Globus pallidus (tissue), 1 donor: ENCODE results near the gene FOXJ1.
A peak's percentile ranks its signal among the peaks of the same experiment; 100 is the strongest.

Source experiments
- DNase-seq: peaks from one replicate; pipeline ENCODE4 v3.0.0-alpha.2; 2015; ENCODE audit warnings: low spot score

FOXJ1 gene

DNA sequence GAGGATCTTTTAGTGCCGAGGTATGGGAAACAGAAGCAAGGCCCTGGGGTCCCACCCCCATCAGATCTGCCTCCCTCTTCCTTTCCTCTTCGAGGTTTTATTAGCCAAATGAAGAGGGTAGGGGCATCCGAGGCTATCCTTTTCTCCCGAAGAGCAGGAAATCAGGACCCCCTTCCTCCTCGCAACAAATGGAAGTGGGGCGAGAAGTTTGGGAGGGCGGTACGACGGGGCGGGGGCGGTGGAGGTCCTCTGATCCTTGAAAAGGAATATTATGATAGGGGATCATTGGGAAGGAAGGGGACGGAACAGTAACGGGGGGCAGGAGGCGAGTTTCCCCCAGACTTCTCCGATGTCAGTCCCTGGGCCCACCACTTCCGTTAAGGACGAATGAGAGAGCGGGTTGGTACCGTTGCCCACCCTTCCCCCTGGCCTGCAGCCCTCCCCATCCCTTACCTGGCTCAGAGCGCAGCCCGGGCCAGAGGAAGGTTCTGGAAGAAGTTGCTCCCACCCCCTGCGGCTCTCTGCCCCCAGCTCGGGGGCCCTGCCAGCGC is 309 bp downstream of the FOXJ1 start:
- DNase-seq, result no peak

DNA sequence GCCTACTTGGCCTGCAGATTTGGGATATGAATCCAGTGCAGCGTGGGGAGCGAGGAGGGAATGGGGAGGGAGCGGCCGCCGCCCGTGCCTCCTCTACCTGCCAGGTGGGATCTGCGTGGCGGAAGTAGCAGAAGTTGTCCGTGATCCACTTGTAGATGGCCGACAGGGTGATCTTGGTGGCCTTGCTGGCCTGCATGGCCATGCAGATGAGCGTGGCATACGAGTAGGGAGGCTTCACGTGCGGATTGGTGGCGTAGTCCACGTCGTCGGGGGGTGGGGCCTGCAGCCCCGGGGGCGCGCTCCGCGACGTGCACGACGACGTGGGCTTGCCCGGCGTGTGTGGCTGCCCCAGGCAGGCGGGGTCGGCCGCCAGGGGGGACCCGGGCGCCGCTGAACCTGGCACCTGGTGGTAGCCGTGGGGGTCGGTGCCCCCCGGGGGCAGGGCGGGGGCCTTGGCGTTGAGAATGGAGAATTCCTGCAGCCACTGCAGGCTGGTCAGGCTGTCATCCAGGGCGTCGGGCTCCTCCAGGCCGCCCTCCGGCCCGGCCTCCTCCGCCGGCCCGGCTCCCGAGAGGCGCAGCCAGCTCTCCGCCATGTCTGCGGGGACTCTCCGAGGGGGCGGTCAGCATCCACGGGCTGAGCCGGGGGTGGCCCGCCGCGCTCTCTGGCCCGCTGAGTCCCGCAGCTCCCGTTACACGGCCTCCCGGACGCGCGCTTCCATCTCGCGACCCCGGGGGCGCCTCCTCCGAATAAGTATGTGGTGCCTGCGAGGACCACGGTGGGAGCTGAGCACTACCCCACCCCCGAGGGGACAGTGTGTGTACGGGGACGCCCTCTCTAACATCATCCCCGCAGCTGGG is 1.0 kb downstream of the FOXJ1 start:
- DNase-seq, result no peak

DNA sequence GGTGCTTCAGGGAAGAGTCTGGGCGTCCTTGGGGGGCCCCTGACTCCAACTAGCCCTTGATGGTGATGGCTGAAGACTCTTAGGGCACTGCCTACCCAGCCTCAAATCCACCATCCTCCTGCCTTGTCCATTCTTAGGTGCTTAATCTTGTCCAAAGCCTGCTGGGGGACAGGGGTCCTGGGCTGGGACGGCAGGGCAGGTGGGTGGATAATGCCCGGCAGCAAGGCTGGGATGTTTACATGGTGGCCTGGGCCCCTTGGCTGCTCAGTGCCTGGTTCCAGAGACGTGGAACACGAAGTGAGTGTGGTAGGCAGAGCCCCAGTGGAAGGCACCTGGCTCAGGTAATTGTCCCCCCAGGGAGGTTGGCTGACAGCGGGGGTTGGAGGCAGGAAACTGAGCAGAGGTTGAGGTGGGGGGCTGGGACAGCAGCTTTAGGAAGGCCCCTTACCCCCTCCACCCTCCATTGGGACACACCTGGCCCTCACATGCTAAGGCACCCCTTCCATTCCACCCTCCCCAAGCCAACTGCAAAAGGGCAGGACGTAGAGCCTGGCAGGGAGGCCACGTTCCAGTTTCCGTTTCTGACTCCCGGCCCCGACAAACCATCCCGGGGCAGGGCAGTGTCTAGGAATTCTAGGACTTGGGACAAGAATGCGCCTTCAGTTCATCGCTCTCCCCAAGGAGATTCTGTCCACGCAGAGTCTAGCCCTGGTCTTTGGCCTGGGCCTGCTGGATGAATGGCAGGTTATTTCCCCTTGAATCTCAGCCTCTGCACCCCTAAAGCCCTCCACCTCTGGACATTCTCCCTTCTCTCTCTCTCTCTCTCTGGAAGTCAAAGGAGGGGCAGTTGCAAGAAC is 1.9 kb downstream of the FOXJ1 start:
- DNase-seq, result no peak

DNA sequence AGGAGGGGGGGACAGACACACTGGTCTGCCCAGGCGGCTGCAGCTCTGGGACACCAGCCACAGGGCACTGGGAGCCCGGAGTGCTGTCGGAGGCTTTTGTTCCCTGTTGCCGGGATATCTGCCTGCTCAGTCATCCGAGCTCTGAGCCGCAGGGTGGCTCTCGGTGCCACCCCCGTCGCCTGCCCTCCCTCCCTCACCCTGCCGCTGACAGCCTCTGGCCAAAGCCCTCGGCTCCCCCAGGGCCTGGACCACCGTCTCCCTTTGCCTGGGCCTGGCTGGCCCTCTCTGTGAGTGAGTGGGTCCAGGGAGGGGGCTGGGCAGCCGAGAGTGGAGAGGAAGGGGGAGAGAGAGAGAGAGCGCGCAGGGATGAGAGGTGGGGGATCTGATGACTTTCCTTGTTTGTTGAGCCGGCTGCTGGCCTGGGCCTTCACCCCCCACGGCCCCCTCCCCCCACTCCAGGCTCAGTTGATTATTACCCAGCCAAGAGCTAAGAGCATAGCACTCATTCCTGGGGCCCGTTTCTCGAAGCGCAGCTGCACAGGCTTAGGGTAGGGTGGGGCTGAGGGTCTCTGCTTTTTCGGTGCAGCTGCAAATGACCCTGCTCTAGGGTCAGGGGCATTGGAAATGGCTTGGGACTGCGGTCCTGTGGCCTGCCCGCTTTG is 2.7 kb downstream of the FOXJ1 start:
- DNase-seq, result peak; percentile 75

DNA sequence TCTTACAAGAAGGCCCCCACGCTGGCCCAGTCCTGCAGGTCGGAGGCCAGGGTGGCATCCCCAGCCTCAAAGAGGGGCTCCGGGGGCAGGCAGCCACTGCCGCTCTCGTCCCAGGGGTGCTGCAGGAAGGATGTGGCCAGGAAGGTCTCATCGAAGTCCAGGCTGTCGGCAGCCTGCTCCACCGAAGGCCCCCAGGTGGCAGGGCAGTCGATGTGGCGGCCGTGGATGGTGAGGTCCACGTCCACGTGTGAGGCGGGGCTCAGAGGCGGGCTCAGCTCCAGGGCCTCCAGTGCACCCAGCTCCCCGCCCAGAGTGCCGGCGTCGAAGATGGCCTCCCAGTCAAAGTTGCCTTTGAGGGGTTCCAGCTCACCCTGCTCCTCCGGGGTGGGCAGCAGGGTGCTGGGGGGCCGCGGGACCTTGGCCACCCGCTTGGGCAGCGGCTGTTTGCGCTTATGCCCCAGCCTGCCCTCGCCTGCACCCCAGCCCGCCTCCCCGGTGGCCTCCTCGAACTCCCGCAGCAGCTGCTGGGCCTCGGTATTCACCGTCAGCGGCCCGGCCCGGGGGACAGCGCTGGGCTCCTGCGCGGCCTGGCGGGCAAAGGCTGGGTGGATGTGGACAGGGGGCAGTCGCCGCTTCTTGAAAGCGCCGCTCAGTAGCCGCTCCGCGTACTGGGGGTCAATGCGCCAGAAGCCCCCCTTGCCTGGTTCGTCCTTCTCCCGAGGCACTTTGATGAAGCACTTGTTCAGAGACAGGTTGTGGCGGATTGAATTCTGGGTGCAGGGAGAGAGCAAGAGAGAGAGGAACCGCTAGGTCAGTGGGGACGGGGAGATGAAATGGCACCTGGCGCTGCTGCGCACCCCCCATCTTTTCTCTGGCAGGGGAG is 3.5 kb downstream of the FOXJ1 start:
- DNase-seq, result no peak

DNA sequence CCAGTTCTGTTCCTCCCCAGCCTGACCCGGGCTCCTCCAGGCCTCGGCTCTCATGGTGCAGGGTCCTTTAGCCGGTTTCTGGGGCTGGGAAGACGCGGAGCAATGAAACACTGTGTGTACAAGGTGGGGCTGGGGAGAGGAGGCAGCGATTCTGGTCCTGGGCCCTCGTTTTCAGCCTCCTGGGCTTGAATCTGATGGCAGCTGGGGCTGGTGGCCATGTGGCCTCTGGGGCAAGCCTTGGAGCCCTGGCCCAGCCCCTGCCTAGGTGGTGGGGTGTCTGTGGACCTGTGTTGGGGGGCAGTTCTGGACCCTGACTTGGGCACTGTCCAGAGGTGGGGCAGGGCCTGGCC is 4.1 kb downstream of the FOXJ1 start:
- DNase-seq, result no peak

DNA sequence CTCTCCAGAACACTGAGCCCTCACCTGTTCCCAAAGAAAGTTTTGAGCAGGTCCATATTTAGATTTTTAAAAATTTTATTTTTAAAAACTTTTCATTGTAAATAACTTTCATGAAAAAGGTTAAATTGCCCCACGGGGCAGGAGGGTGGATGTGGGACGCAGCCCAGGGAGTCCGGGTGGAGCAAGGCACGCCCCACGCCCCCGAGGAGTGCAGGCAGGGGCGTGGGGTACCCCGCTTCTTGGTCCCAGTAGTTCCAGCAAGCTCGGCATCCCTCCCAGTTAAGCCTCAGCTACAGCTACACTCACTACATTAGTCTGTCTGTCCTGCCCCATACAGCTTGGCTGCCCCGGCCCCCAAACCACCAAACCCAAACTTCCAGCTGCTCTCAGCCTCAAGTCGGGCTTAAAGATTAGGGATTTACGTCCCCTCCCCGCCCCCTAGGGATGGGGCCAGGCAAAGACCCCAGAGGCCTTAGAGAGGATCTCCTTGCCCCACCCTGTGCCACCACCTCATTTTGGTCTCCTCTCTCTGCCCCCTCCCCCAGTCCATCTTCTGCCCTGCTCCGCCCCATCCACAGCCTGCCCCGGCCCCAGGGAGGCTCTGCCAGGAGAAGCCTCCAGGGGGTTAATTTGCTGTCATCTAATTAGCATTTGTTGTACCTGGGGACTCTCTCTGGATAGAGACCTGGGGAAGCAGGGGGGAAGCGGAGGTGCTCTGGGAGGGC is 4.6 kb downstream of the FOXJ1 start:
- DNase-seq, result no peak

DNA sequence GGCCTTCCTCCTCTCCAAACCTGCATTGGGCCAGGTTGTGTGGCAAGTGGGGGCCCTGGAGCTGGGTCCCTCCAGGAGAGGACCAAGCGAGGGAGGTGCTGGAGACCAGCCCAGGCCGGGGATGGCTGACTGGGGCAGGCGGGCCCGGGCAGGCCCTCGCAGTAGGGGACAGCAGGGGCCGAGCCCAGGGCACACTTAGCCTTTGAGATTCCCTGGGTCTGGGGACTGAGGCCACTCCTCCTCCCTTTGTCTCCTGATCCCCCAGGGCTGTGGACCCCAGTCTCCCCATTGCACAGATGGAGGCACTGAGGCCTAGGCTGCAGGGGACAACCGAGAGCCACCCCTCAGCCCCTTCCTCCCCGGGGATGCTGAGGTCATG is 5.2 kb downstream of the FOXJ1 start:
- no peak for DNase-seq

DNA sequence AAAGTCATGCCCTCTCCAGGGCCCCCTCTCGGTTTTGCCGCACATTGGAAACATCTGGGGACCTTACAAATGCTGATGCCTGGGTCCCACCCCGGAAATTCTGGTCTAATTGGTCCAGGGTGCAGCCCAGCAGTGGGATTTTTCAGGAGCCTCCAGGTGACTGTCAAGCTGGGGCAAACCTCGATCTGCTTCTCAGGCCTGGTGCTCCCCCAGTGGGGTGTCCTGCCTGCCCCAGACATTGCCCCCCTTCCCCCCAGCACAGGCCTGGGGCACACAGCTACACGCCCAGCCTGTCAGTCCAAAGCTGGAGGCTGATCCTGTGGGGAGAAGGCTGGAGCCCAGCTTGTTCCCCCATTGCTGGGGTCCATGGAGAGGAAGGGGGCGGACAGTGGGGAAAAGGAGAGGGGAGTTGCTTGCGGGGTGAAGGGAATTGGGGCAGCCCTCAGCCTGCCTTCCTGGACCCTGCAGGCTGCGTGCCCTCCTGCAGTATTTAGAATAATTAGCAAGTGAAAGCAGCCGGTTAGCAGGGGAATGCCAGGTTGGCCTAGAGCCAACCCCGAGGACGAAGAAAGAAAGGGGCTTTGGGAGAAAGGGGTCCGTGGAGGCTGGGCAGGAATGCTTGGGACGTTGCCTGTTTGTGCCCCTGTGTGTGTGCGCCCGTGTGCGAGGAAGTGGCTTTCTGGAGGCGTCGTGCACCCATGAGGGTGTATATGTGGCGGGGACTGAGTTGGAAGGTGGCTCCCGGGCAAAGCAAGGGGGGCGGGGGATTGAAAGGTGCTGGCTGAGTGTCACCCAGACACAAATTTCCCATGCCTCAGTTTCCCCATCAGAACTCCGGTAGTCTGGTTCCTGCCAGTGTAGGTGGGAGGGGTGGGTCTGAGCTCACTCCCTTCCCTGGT is 5.9 kb downstream of the FOXJ1 start:
- no peak for DNase-seq

DNA sequence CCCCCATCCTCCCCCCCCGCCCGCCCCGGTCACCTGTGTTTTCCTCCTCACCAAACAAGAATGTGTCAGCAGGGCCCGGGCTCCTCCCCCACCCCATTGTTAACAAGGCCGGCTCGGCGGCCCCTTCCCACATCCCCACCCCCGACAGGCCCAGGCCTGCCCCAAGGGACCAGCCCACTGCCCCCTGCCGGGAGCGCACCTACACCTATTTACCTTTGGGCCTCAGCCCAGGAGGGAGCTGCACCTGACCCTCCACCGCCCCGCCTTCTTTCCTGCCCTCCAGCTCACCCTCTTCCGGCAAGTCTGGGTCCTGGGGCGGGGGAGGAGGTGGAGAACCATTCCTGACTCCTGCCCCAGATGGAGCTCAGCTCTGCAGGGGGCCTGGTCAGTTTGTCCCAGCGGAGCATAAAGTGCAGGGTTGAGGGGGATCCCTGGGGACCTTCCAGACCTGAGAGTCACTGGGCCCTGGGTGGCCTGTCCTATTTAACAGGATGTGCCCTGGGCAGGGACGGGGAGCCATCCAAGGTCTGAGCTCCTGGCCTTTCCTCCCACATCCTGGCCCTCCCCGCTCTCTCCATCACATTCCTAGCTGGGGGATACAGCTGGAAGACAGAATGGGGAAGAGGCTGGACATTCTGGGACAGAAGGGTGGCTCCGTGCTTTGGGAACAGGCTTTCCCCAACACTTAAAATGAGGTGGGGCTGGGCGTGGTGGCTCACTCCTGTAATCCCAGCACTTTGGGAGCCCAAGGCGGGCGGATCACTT is 8.3 kb downstream of the FOXJ1 start:
- DNase-seq, result no peak

DNA sequence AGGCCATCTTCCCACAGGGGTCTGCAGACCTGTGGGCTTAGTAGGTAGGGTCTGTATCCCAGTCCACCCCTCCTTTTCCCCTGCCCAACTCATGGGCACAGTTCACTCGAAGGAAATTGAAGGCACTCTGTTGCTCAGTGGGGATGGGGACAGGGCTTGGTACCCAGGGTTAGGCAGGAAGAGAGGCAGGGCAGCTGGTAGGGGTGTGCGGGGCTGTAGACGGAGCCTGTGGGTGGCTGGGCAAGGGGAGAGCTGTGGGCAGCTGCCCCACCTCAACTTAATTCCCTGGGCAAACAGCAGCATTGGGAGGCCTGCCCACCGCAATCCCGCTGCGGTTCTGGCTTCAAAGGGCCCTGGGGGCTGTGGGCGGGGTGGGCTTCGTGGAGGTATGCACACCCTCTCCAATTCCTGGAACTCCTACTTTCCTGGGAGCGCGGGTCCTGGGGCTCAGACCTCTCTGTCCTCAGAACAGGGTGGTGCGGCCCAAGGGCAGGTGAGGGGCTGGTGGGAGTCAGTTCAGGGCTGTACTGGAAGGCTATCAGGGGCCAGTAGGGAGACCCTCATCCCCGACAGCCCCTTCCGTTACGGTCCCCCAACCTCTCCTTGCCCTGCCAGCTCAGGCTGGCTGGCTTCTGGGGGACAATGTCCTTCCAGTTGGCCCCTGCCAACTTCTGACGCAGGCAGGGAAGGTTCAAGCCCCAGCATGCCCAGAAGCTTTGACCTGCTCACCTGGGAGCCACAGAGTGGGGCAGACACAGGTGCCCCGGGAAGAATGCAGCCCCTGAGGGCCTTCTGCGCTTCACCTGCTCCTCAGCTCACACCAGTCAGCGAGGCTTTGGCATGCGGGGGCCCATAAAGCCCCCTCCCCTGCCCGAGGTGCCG is 9.1 kb downstream of the FOXJ1 start:
- no peak for DNase-seq

DNA sequence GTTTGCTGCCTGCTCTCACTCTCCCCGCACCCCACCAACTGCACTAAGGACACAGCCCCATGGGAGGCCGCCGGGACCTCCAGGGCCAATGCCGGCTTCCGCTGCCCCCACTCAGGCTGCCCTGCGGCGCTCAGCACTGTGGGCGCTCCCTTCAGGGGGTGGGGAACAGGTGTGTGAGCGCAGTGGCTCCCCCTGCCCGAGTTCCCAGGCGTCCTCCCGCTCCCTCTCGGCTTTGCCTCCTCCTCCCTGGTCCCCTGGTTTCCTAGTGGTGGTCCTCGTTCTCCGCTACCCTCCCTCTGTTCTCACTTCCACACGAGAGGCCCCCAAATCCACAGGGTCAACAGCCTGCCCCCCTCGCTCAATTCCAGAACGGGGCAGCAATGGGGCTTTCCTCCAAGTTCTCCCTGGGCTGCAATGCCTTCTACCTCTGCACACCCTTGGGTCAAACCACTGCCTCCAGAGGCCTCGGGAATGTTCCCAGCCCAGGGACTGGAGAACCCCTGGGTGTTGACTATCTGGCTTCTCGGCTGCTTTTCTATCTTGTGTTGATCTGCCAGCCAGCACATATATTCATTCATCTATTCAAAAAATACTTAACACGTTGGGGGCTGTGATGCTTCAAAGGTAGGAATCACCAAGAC is 9.9 kb downstream of the FOXJ1 start:
- no peak for DNase-seq

DNA sequence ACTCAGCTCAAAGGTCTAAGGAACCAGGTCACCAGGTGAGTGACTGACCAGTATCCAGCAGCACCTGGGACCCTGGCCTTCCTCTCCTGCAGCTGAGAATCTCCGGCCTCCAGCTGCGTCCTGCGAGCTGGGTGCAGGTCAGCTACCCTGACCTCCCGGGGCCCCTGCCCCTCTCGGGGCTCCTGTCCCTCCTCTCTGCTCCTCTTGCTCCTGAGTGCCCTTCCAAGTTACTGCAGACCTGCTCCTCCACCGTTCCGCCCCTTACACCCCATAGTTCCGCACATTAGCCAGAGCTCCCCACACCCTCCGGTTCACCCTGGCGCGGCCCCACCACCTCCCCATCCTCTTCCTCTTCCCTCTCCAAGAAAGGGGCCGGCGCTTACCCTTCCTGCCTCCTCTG is 10.6 kb downstream of the FOXJ1 start:
- DNase-seq, result no peak

DNA sequence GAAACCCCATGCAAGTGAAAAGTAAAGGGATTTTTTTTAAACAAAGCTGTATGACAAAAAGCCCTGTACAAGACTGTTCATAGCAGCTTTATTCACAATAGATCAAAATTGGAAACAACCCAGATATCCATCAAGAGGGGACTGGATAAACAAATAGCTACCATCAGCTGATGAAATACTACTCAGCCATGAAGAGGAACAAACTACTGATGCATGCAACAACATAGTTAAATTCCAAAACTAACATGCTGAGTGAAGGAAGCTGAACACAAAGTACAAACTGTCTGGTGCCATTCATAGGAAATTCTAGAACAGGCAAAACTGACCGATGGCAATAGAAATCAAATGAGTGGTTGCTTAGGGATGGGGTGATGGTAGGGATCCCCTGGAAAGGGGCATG is 15.1 kb downstream of the FOXJ1 start:
- DNase-seq, result no peak

DNA sequence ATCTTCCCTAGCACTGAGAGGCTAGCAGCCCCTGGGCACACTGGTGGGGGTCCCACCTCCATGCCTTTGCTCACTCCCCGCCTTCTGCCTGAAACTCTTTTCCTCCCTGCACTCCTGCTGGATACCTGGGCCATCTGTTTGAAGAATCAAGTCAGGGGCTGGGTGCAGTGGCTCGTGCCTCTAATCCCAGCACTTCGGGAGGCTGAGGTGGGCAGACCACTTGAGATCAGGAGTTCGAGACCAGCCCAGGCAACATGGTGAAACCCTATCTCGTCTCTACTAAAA is 15.7 kb downstream of the FOXJ1 start:
- no peak for DNase-seq

DNA sequence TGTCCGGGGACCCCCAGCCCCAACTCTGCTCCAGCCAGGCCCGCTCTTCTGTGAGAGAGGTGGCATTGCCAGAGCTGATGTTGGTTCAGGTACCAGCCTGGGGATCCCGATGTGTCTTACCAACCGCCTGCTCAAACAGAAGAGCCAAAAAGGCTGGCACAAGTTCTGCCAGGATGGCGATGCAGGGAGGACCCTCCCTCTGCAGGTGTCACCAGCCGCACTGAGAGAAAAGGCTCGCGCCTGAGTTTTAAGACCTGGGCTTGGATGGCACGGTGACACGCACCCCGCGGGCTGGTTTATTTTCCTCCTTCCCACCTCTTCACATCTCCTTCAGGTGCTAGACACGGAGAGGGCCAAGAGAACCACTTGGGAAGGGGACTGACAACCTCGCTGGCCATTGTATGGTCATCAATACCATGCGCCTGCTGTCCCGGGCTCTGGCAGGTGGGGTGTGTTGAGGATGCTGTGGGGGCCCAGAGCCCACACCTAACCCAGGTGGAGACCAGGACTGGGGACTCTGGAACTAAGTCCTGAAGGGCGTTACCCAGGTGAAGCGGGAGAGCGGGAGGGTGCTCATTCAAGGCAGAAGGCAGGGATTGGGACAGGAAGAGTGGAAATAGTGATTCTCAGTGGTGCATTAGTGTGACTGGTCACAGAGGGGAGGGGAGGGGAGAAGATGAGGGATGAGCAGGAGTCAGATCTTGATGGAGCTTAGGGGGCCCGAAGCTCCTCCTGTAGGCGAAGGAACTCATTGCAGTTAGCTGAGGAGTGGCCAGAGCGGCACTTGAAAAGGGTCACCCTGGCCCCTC is 16.3 kb downstream of the FOXJ1 start:
- no peak for DNase-seq
